ENCODE measurements around the gene PAOX.

DNA sequence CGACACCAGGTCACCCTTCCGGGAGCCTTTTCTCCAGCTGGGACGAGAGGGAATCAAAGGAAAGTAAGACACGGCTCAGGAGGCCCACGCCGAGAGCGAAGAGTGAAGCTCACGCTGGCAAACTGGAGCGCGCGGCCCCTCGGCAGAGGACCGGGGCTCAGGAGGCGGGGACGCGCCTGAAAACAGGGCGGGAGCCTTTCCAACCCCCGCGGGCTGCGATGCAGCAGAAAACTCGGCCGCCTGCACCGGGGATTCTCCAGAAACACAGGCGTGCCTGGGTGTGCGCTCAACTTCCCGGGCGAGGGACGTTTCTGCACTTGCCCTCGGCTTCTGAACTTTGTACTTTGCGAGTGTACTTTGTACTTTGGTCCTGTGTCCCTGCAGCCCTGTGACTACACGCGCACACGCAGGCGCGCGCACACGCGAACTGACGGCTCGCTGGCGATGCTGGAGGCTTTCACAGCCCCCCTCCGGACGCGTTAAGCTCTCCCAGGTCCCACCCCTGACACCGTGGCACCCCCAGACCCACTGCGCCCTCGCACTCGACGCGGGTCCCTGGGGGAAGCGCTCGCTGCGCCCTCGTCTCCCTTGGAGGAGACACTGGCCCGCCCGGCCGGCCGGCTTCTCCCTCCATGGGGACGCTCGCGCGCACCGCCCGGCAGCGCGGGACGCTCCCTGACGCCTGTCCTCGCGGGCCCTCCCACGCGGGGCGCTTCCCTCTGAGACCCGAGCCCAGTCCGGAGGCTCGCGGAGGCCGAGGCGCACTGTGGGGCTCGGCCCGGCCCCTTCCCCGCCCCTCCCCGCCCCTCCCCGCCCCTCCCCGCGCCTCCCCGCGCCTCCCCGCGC is 588 bp upstream of the PAOX start:
- TF ChIP-seq CTCF (conservative IDR thresholded peaks at IDR 0.05 in 1 of 2, IDR thresholded peaks at IDR 0.05 in 1 of 2; ENCODE audit: low read depth in 1 of 2, low read length in 2 of 2) (no peak), EZH2 (IDR thresholded peaks at IDR 0.05; ENCODE audit: low read length, missing control alignments) (no peak)
